Neural cell (in vitro differentiated cells): ENCODE results near the gene CTPS2. TPM values are rescaled to one million over a fixed set of nuclear protein-coding genes. Genes with fewer than 3 reads are reported as not detected.

Experiments used
- H2AFZ ChIP-seq: fragments of 200-600, 300-800 bp; sonication (generic), shearing (Covaris generic); 2 replicates; pipeline ENCODE4 v1.6.0; 2014; ENCODE audit warnings: low read depth, mild to moderate bottlenecking, antibody characterized with exemption, low read length, moderate library complexity
- H3F3A ChIP-seq: fragments of 200-600 bp; shearing (Covaris generic); 2 replicates; pipeline ENCODE4 v1.6.1; 2016; ENCODE audit warnings: mild to moderate bottlenecking, moderate library complexity, mixed read lengths, antibody characterized with exemption, low read length; ENCODE audit not compliant: insufficient read depth, poor library complexity, severe bottlenecking
- H3K27ac ChIP-seq: fragments of 200-600, 300-800 bp; sonication (generic), shearing (Covaris generic); 2 replicates; pipeline ENCODE4 v1.5.1; 2014; ENCODE audit warnings: mild to moderate bottlenecking, low read length, moderate library complexity
- H3K27me3 ChIP-seq: fragments of 300-800, 200-600 bp; sonication (generic), shearing (Covaris generic); 2 replicates; pipeline ENCODE4 v1.6.0; 2014; ENCODE audit warnings: mild to moderate bottlenecking, low read depth, low read length, moderate library complexity; ENCODE audit not compliant: insufficient read depth
- H3K36me3 ChIP-seq: fragments of 300-800, 200-600 bp; sonication (generic), shearing (Covaris generic); 2 replicates; pipeline ENCODE4 v1.5.1; 2014; ENCODE audit warnings: mild to moderate bottlenecking, antibody characterized with exemption, low read length, moderate library complexity; ENCODE audit not compliant: insufficient read depth
- H3K4me2 ChIP-seq: fragments of 300-800, 200-600 bp; sonication (generic), shearing (Covaris generic); 2 replicates; pipeline ENCODE4 v1.6.0; 2014; ENCODE audit warnings: mild to moderate bottlenecking, low read length
- H3K4me3 ChIP-seq: fragments of 300-800, 200-600 bp; sonication (generic), shearing (Covaris generic); 2 replicates; pipeline ENCODE4 v1.5.1; 2014; ENCODE audit warnings: mild to moderate bottlenecking, low read length, moderate library complexity
- H3K79me2 ChIP-seq: fragments of 200-600 bp; shearing (Covaris generic); replicated peaks from 2 replicates; pipeline ENCODE4 v1.6.0; 2014; ENCODE audit warnings: mild to moderate bottlenecking, low read length, moderate library complexity; ENCODE audit not compliant: insufficient read depth
- H3K9ac ChIP-seq: fragments of 300-800, 200-600 bp; sonication (generic), shearing (Covaris generic); 2 replicates; pipeline ENCODE4 v1.6.1; 2016; ENCODE audit warnings: mild to moderate bottlenecking, low read length, mixed read lengths
- H3K9me2 ChIP-seq: fragments of 200-600 bp; shearing (Covaris generic); 2 replicates; pipeline ENCODE4 v1.6.1; 2016; ENCODE audit warnings: mild to moderate bottlenecking, low read length, mixed read lengths; ENCODE audit not compliant: insufficient read depth
- H3K9me3 ChIP-seq: fragments of 200-600, 300-800 bp; sonication (generic), shearing (Covaris generic); 2 replicates; pipeline ENCODE4 v1.6.1; 2016; ENCODE audit warnings: mild to moderate bottlenecking, mixed run types, low read length, moderate library complexity, mixed read lengths
- H4K20me1 ChIP-seq: fragments of 200-600 bp; shearing (Covaris generic); 2 replicates; pipeline ENCODE4 v1.6.1; 2016; ENCODE audit warnings: mild to moderate bottlenecking, mixed run types; ENCODE audit not compliant: insufficient read depth
- CTCF ChIP-seq: fragments of 450-650 bp; IDR thresholded peaks from 2 replicates; pipeline ENCODE4 v1.5.1; 2014; ENCODE audit warnings: antibody characterized with exemption, mild to moderate bottlenecking, moderate library complexity; ENCODE audit not compliant: poor library complexity, severe bottlenecking
- EP300 ChIP-seq: fragments of 450-650 bp; conservative IDR thresholded peaks from 2 replicates; pipeline ENCODE4 v1.6.1; 2014; ENCODE audit warnings: antibody characterized with exemption, mild to moderate bottlenecking, moderate library complexity; ENCODE audit not compliant: poor library complexity, severe bottlenecking
- EZH2 ChIP-seq: fragments of 200-600, 300-800 bp; shearing (Covaris generic), sonication (generic); IDR thresholded peaks from 2 replicates; pipeline ENCODE4 v1.6.1; 2014; ENCODE audit warnings: antibody characterized with exemption, low read length, borderline replicate concordance, mild to moderate bottlenecking; ENCODE audit not compliant: insufficient read depth, poor library complexity, severe bottlenecking
- MXI1 ChIP-seq: fragments of 450-650 bp; conservative IDR thresholded peaks from 2 replicates; pipeline ENCODE4 v1.6.1; 2014; ENCODE audit warnings: antibody characterized with exemption, mild to moderate bottlenecking; ENCODE audit not compliant: poor library complexity, severe bottlenecking
- POLR2AphosphoS5 ChIP-seq: IDR thresholded peaks from 2 replicates; pipeline ENCODE4 v1.6.1; 2012
- RAD21 ChIP-seq: fragments of 450-650 bp; conservative IDR thresholded peaks from 2 replicates; pipeline ENCODE4 v1.6.1; 2014; ENCODE audit warnings: antibody characterized with exemption, mild to moderate bottlenecking, moderate library complexity
- REST ChIP-seq: IDR thresholded peaks from 2 replicates; pipeline ENCODE4 v1.6.1; 2012; ENCODE audit warnings: borderline replicate concordance
- SMC3 ChIP-seq: fragments of 450-650 bp; conservative IDR thresholded peaks from 2 replicates; pipeline ENCODE4 v1.6.1; 2014; ENCODE audit warnings: antibody characterized with exemption, mild to moderate bottlenecking, moderate library complexity; ENCODE audit not compliant: poor library complexity
- TAF1 ChIP-seq: IDR thresholded peaks from 2 replicates; pipeline ENCODE4 v1.6.1; 2012; ENCODE audit warnings: low read depth
- polyA plus RNA-seq: library from polyadenylated mRNA; depleted of rRNA; stranded (reverse); fragments of >200 nt; gene quantifications from 2 replicates; pipeline ENCODE4 v1.2.3, GENCODE V29; 2014

The CTPS2 gene
- polyA plus RNA-seq, 1 donor from 2014 or later: 17.1 TPM

DNA sequence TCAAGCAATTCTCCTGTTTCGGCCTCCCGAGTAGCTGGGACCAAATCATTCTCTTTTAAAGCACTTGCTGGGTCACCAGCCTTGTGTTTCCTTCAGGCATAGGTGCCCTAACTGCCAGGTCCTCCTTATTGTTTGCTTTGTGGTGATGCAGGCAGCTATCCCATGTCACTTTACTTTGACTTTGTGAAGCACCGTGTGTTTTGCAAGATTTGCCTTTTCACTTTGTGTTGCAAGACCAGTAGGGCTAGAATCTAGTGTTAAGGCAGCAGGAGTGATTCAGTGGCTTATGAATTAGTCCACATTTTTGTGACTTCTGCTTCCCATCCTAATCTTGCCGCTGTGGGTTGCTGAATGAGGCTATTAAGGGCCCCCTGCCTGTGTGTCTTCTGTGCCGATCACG is 27.1 kb upstream of the CTPS2 start:
- Histone ChIP-seq H3K79me2 (no peaks in the 10 kb centered on the region), H3K9me2 (no peaks in the 10 kb centered on the region), H3K27ac (no peak overlapping the region), H3K4me3 (no peak overlapping the region), H3K27me3 (no peaks in the 10 kb centered on the region), H3K4me2 (no peak overlapping the region), H3K9me3 (no peaks in the 10 kb centered on the region), H3F3A (no peaks in the 10 kb centered on the region), H2AFZ (no peak overlapping the region), H3K36me3 (no peaks in the 10 kb centered on the region), H4K20me1 (no peaks in the 10 kb centered on the region), H3K9ac (no peak overlapping the region)
- TF ChIP-seq EP300 (no peak), SMC3 (no peak), CTCF (no peak), REST (no peak), TAF1 (no peak)

DNA sequence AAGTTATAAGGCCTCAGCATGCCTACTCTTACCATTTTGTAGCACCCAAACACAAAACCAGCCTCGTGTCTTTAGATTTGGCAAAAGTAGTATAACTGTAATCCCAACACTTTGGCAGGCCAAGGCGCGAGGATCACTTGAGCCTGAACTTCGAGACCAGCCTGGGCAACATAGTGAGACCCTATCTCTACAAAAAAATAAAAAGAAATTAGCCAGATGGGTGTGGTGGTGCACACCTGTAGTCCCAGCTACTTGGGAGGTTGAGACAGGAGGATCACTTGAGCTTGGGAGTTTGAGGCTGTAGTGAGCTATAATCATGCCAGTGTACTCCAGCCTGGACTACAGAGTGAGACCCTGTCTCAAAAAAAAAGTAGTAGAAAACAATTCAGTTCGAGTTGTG is 24.6 kb upstream of the CTPS2 start:
- no peaks in the 10 kb centered on the region for H3K27me3 ChIP-seq
- H3K4me2 ChIP-seq: no peak overlapping the region
- no peak overlapping the region for H3K4me3 ChIP-seq
- H3K9me2 ChIP-seq: no peaks in the 10 kb centered on the region
- no peaks in the 10 kb centered on the region for H3K79me2 ChIP-seq
- H3K9me3 ChIP-seq: no peaks in the 10 kb centered on the region
- H3K36me3 ChIP-seq: no peaks in the 10 kb centered on the region
- no peaks in the 10 kb centered on the region for H4K20me1 ChIP-seq
- TF ChIP-seq POLR2AphosphoS5 (no peak), EP300 (no peak), CTCF (no peak), SMC3 (no peak), REST (no peak), MXI1 (no peak), TAF1 (no peak), EZH2 (no peak), RAD21 (no peak)
- H2AFZ ChIP-seq: no peak overlapping the region
- no peak overlapping the region for H3K27ac ChIP-seq
- no peaks in the 10 kb centered on the region for H3F3A ChIP-seq
- H3K9ac ChIP-seq: no peak overlapping the region
